ENCODE data around the gene OR2H1.

Gene OR2H1

DNA sequence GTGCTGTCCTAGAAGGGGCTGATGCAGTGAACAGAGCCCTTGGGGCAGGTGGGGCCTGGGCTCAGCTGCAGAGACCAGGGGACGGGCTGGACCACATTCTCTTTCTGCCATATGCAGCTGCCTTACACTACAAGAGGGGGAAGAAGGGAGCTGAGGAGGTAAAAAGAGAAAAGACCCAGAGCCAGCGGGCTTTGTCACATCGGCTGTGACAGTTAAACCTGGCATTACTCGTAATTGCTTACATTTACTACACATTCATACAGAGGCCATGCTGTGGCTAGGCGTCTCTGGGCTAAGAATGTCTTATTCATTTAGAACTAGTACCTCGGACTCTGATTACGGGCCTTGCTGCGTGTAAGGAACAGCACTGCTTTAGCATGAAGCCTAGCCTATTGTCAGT lies 43.6 kb downstream of the OR2H1 start:
- H3K4me1 Mint-ChIP-seq, result no peaks in the 10 kb centered on the region

DNA sequence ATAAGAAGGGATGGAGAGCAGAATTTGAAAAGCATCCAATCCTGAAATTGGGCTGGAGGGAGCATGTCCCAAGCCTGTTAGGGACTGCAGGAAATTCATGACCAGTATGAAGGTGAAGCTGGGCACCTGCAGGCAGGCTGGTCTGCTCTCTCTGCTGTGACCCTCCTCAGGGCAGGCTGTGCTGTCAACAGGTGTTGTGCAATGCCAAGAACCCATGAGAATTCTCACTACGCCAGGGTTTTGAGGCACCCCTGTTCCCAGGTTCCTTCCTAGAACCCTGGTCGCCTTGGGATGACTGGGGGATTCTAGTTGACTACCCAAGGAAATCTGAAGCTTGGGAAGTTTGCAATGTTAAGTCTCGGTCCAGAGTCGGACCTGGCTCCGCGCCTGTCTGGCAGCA lies 44.2 kb downstream of the OR2H1 start:
- Mint-ChIP-seq H3K27ac (no peak overlapping the region), H3K36me3 (ENCODE audit: low read depth) (no peaks in the 10 kb centered on the region), H3K4me1 (no peaks in the 10 kb centered on the region), H3K27me3 (ENCODE audit: low read depth) (peaks cover 3% of the 10 kb centered on the region), H3K9me3 (no peaks in the 10 kb centered on the region), H3K4me3 (no peak overlapping the region)
- TF ChIP-seq, protein P1, sequence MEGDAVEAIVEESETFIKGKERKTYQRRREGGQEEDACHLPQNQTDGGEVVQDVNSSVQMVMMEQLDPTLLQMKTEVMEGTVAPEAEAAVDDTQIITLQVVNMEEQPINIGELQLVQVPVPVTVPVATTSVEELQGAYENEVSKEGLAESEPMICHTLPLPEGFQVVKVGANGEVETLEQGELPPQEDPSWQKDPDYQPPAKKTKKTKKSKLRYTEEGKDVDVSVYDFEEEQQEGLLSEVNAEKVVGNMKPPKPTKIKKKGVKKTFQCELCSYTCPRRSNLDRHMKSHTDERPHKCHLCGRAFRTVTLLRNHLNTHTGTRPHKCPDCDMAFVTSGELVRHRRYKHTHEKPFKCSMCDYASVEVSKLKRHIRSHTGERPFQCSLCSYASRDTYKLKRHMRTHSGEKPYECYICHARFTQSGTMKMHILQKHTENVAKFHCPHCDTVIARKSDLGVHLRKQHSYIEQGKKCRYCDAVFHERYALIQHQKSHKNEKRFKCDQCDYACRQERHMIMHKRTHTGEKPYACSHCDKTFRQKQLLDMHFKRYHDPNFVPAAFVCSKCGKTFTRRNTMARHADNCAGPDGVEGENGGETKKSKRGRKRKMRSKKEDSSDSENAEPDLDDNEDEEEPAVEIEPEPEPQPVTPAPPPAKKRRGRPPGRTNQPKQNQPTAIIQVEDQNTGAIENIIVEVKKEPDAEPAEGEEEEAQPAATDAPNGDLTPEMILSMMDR (IDR thresholded peaks at IDR 0.05; ENCODE audit: unreplicated experiment in 3 of 3), result no peak

More for the DNA sequence above, 43.6 kb downstream of the OR2H1 start:
- Mint-ChIP-seq H3K9me3 (no peaks in the 10 kb centered on the region), H3K27ac (no peak overlapping the region), H3K36me3 (ENCODE audit: low read depth) (no peaks in the 10 kb centered on the region), H3K4me3 (no peak overlapping the region), H3K27me3 (ENCODE audit: low read depth) (peaks cover 3% of the 10 kb centered on the region)
- TF ChIP-seq, protein P1 (IDR thresholded peaks at IDR 0.05; ENCODE audit: unreplicated experiment in 3 of 3), result no peak

DNA sequence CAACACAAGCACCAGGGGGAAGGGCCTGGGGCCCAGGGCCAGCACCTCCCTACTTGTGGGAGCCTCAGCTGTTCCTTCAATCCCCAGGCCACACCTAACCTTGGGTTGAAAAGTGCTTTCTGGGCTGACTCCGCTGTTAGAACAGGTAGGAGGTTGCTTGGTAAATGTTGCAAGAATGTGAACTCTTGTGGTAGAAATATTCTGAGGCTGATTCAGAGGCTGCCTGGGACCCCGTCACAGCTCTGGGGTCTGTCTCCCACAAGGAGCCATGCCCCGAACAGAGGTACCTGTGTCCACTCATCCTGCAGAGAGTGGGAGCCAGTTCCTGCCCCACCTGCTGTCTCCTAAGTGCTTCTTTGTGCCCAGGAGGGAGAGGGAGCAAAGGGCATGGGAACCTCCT lies 45.2 kb downstream of the OR2H1 start:
- no peaks in the 10 kb centered on the region for H3K4me1 Mint-ChIP-seq
- H3K36me3 Mint-ChIP-seq (ENCODE audit: low read depth), result no peaks in the 10 kb centered on the region
- H3K27ac Mint-ChIP-seq, result no peak overlapping the region
- TF ChIP-seq, protein P1 (IDR thresholded peaks at IDR 0.05; ENCODE audit: unreplicated experiment in 3 of 3), result no peak
- H3K27me3 Mint-ChIP-seq (ENCODE audit: low read depth), result peaks cover 6% of the 10 kb centered on the region
- no peaks in the 10 kb centered on the region for H3K9me3 Mint-ChIP-seq
- H3K4me3 Mint-ChIP-seq, result no peak overlapping the region

DNA sequence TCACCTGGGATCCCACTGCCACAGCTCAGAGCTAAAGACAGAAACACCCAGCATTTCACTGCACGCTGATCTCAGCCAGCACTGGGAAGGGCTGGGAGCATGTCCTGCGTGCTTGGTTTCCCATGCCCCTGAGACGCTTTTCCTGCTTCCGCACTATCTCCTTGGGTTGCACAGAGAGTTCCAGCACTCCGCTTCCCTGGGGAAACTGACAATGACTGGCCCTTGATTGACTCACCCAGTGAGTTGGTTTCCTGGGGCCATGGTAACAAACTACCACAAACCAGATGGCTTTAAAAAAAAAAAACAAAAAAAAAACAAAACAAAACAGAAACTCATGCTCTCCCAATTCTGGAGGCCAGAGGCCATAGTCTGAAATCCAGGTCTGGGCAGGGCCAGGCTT lies 45.6 kb downstream of the OR2H1 start:
- no peak overlapping the region for H3K27ac Mint-ChIP-seq
- H3K27me3 Mint-ChIP-seq (ENCODE audit: low read depth), result peaks cover 6% of the 10 kb centered on the region
- no peak overlapping the region for H3K4me3 Mint-ChIP-seq
- no peaks in the 10 kb centered on the region for H3K36me3 Mint-ChIP-seq (ENCODE audit: low read depth)
- TF ChIP-seq, protein P1 (IDR thresholded peaks at IDR 0.05; ENCODE audit: unreplicated experiment in 3 of 3), result no peak
- H3K9me3 Mint-ChIP-seq, result no peaks in the 10 kb centered on the region
- H3K4me1 Mint-ChIP-seq, result no peaks in the 10 kb centered on the region

DNA sequence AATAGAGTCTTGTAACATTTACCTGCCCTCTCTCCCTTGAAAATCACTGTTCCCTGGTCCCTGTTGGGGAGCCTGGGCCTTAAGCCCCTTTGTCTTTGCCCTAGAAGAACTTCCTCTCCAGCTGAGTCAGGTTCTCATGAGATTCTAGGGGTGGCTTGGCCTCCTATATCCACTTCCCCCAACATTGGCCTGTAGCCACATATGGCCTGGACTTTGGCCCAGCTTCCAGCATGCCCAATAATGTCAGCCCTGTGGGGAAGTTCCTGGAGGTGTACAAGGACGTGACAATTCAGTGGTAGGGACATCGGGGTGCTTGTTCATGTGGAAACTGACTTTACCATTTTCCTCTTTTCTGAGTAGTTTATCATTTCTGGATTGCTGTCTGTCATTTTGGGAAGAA lies 48.0 kb downstream of the OR2H1 start:
- H3K9me3 Mint-ChIP-seq, result no peaks in the 10 kb centered on the region
- no peaks in the 10 kb centered on the region for H3K36me3 Mint-ChIP-seq (ENCODE audit: low read depth)
- H3K27ac Mint-ChIP-seq, result no peak overlapping the region
- no peaks in the 10 kb centered on the region for H3K4me1 Mint-ChIP-seq
- H3K27me3 Mint-ChIP-seq (ENCODE audit: low read depth), result peaks cover 6% of the 10 kb centered on the region
- H3K4me3 Mint-ChIP-seq, result no peak overlapping the region
- TF ChIP-seq, protein P1 (IDR thresholded peaks at IDR 0.05; ENCODE audit: unreplicated experiment in 3 of 3), result no peak

DNA sequence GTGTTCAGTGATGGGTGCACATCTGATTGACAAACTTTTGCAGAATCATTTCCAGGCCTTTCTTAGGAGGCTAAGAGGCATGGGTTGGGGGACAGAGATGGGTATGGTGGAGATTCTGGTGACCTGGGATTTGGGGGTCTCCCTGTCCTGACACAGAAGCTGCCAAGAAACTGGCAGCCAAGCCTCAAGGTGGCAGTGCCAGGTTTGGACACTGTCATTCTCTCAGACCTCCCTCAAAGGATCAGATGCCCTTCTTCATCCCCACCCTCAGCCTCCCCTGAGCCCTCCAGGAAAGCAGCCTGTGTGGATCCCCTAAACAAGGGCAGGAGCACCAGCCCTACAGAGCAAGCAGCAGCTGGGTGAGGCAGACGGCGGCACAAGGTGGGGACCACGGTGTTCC lies 48.9 kb downstream of the OR2H1 start:
- H3K9me3 Mint-ChIP-seq, result no peaks in the 10 kb centered on the region
- H3K4me1 Mint-ChIP-seq, result no peaks in the 10 kb centered on the region
- H3K36me3 Mint-ChIP-seq (ENCODE audit: low read depth), result no peaks in the 10 kb centered on the region
- TF ChIP-seq, protein P1 (IDR thresholded peaks at IDR 0.05; ENCODE audit: unreplicated experiment in 3 of 3), result no peak
- no peak overlapping the region for H3K4me3 Mint-ChIP-seq
- peaks cover 6% of the 10 kb centered on the region for H3K27me3 Mint-ChIP-seq (ENCODE audit: low read depth)
- H3K27ac Mint-ChIP-seq, result no peak overlapping the region

All from nephron (organoid).